SK-N-SH treated with all-trans-retinoic acid at 6 μM for 48 hours (cell line): Measurements from ENCODE around the gene USP24.

ENCODE experiments used
- ARNTL ChIP-seq: fragments of 450-650 bp; formaldehyde crosslinking; IDR thresholded peaks from 2 replicates; pipeline ENCODE4 v1.5.0; 2020; ENCODE audit warnings: low read depth, mild to moderate bottlenecking, moderate library complexity, borderline replicate concordance
- SNAI2 ChIP-seq: fragments of 250-450 bp; sonication (Bioruptor Pico); IDR thresholded peaks from 2 replicates; pipeline ENCODE4 v1.5.0; 2020; ENCODE audit warnings: mild to moderate bottlenecking, moderate library complexity

DNA sequence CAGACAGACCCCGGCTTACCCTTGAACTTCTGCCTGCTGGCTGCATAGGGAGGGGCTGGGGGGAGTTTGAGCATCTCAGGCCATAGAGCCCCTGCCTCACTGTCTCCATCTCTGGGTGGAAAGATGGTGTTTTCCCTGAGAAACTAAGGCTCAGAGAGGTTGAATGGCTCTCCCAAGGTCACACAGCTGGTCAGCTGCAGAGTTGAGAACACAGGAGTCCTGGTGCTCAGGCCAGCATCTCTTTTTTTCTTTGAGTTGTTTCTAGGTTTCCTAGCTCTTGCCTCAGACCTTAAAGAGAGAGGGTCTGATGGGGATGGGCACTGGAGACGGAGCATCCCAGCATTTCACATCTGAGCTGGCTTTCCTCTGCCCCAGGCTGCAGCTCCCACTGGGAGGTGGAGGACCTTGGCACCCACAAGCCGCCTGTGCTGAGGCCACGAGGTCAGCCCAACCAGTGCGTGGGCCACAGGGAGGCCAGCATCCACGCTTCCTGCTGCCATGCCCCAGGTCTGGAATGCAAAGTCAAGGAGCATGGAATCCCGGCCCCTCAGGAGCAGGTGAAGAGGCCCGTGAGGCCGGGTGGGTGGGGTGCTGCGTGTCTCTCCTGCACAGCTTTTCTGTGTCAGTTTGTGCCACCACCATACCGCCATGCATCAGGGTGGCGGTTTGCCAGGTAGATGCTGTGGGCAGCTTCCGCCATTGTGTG is 154.0 kb downstream of the USP24 start:
- TF ChIP-seq ARNTL (CRISPR knock-in tag) (no peak), SNAI2 (no peak)
